Stimulated activated CD8-positive, alpha-beta memory T cell treated with anti-CD3 and anti-CD28 coated beads, Interleukin-12 subunit alpha, Interleukin-12 subunit beta, amount 100 ng/mL, for 24 hours (primary cell): ENCODE results near the gene PTMS.

Experiments used
- DNase-seq: peaks from one replicate; pipeline ENCODE4 v3.0.0-alpha.2; 2020; ENCODE audit errors: extremely low read depth

Gene PTMS

DNA sequence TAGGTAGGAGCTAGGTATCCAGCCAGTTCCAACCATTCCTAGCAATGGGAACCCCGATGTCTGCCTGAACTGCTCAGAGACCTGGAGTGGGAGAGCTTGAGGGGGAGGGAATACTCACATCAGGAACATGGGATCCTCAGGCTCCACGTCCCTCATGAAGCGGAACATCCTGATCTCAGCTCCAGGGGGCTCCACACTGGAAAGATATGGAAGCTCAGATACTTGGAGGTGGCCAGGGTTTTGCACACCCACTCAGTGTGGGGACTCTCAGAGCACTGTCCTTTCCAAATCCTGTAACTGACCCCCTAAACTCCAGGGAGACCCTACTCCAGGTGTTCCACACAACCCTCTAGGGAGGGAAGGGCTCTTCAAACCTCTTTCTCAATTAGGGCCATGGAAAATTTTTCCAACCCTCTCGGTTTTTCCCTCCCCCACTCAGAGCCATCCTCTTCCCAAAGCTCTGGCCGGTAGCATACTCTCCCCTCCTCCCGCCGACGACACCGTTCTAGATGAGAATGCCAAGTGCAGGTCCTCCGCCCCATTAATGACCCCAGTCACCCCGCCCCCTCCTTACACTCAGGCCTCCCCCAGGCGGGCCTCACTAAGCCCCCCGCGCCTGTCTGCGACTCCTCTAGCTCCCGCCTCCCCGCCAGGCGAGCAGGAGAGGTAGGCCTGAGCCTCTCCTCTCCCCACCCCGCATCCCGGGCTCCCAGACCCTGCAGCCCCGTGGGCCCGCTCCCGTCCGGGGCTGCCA is 13.8 kb upstream of the PTMS start:
- no peak for DNase-seq

DNA sequence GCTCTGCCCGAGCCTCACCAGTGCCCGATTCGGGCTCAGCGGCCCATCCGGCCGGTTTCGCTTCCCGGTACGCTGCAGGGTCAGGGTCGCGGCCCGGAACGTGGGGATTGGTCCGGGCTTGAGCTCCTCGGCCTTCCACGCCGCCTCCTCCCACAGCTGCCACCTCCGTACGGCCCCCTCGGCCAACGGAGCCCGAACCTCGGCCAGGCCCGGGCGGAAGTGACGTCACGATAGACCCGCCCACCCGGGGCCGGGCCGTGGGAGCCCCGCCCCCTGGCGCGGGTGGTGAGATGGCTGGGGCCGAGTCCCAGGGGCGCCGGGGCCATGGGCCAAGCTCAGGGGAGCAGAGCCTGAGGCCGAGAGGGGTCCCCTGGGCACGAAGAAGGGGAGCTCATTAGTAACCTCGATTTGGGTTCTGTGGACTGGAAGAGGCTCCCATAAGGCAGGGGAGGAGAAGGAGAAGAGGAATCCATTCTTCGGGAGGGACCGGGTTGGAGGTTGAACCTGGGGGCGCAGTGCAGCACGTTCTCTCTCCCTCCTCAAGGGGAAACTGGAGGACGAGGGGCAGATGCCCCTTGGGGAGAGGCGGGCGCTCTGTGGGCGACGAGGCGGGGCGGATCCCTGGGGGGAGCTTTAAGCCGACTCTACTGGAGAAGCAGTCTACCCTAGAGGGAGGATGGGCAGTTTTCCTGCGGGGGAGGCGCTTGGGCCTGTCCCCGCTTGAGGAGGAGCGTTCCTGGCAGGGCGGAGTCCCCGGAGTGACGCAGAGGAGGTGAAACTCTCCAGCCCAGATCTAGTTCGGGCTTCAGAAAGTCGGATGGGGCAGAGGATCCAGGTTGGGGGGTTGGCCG is 13.0 kb upstream of the PTMS start, which contains the start of gene MLF2:
Gene MLF2, minus strand, starts transcription at position 221 of the 851 bp plus-strand sequence. CDS start 807 bp downstream, outside the sequence.
- DNase-seq = peak; percentile 94

DNA sequence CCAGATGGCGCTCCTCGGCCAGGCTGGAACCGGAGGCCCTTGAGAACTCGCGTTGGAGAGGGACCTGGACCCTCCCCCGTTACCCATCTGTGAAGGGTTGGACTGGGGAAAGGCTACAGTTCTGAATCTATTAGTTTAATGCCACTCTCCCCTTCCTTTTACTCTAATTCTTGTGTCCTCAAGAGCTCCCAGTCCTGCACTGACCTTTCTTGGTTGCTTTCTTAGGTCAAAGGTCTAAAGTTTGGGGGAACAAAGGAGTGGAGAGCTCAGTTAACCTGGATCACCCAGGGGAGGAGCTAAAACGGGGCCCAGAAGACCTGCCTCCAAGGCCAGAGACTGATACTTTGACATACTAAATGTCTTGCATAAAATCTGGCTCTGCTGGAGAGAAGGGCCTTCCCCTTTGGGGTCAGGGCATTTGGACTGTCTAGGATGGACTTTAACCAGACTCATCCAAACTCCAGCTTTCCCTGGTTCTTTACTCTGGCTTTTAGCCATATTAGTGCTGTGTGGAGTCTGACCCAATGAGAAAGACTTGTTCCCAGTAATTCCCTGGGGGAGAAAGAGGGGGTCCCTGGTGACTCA is 12.3 kb upstream of the PTMS start:
- no peak for DNase-seq

DNA sequence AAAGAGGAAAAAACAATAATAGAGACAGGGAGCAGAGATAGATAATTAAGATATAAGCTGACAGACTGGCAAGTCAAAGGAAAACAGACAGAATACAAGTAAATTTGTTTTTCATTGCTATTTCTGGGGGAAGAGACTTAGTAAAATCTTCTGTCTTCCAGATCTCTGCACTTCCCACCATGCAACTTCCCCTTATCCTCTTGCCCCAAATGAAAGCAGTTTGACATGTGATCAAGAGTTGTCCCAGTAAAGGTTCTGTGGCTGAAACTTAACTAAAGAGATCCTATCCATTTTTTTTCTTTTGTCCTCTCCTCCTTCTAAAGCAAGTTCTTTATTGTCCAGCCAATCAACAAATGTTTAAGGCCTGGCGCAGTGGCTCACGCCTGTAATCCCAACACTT is 11.8 kb upstream of the PTMS start:
- DNase-seq = no peak

DNA sequence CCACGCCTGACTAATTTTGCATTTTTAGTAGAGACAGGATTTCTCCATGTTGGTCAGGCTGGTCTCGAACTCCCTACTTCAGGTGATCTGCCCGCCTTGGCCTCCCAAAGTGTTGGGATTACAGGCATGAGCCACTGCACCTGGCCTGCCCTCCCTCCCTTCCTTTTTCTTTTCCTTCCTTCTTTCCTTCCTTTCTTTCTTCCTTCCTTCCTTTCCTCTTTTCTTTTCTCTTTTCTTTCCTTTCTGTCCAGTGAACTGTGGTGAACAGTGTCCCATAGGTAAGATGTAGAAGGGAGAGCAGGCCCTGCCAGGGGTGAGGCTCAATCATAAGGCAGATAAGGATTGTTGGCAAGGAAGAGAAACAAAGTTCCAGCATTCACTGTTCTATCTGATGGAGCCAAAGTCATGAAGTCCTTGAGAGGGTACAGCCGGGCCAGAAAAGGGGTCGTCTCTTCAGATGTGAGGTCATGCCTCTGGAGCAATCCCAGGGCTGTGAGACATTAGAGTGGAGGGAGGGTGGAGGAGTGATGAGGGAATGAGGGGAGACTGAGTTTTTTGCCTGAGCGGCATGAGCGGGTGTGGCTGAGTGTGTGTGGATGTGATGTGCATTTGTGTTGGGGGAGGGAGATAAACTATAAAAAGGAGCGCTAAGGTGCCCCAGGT is 9.0 kb upstream of the PTMS start:
- no peak for DNase-seq

DNA sequence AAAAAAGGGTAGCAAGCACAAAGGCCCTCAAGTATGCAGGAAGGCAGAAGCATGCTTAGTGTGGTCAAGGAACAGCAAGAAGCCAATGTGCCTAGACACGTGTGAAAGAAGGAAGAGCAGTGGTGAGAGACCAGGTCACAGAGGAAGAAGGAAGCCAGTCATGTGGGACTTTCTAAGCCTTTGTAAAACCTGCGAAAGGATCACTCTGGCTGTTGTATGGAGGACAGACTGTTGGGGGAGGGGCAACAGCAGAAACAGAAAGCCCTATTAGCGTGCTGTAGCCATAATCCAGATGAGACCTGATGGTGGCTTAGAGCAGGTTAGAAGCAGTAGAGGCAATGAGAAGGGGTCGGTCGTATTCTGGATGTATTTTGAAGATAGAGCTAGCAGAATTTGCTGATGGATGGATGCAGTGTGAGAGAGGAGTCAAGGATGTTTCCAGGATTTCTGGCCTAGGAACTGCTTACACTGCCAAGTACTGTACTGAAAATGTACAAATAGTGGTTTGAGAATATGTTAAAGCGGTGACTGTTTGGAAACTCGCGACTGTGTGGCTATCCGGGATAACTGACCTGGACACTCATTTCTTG is 7.6 kb upstream of the PTMS start:
- no peak for DNase-seq

DNA sequence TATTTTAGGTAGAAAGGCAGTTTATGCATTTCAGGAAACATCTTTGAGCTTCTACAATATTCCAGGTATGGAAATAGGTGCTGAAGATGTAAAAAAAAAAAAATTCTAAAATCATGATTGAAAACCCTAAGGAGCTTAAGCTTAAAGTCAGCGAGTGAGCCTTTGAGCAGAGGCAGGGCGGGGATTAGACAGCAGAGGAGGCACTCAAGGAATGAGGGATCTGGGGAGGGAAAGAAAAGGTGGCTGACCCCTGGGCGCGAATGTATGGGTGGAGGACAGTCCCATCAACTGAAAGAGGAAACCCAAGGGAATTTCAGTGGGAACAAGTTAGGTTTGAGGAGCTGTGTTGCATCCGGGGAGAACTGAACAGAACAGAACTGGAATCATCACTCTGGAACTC is 6.4 kb upstream of the PTMS start:
- DNase-seq = no peak

DNA sequence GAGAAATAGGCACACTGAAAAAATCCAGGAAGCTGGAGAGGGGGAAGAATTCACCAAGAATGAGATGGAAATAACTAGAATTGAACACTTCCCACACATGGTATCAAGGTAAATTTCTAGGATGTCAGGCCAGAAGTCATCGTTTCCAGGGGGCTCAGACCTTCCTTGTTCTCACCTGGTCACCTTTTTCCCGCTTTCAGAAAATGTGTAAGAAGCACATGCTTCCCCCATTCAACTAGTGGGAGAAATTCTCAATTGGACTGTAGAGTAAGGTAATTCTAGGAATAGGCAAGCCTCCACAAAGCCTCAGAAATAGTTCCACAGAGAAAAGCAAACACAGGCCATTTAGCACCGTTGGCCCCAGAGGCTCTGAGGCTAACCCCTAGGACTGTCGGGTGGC is 2.8 kb upstream of the PTMS start:
- DNase-seq = no peak

DNA sequence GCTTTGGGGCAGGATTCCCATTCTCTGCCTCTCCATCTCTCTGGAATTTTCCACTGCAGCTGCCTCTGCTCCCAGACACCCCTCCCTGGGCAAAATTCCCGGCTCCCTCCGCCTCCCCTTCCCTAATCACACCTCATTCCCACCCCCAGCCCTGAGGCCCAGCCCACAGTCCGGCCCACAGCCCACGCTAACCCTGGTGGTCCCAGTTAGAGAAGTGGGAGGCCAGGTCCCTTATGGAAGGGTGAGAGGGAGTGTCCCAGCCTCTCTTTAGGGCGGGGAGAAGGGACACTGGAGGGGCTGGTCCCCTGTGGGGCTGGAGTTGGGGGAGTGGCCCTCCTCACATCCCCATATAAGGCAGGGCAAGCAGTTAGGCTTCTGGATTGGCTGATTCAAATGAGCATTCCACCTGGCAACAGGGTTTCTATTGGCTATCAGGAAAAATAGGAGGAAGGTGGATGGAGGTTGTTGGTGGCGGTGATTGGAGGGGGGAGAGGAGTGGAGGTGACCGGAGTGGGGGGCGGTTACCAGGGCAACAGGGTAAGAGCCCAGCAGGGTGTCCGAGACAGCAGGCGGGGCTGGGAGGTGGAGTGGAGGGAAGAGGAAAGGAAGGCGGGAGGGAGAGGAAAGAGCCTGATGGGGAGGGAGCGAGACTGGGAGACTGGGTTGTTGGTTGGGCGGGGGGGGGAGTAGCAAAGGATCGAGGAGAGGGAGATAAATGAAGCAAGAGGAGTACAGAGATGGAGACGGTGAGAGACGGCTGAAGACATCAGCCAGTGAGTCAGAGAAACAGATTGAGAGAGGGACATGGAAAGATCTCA is 1.9 kb upstream of the PTMS start:
- DNase-seq = no peak

DNA sequence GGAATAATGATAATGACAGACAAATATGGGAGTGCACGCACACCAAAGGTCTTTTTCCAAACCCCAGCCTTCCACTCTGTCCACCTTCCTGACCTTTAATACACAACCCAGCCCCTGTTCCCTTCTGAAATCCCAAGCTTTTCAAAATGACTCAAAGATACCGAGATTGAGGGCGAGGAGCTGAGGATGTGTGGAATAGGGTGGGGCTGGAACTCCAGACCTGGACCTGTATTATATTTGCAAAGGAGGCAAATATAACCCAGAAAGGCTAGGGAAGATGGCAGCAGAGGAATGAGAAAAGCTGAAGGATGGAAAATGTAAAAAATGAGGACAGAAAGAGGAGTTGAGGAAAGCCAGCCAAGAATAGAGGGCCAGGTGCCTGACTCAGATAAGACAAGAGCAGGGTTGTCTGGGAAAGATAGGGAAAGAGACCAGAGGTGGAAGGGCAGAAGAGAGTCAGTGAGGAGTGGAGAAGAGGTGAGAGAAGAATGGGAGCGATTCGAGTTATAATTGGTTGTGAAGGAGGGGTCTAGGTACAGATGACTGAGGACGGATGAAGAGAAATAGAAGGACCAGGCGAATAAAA is 1.0 kb upstream of the PTMS start:
- no peak for DNase-seq

DNA sequence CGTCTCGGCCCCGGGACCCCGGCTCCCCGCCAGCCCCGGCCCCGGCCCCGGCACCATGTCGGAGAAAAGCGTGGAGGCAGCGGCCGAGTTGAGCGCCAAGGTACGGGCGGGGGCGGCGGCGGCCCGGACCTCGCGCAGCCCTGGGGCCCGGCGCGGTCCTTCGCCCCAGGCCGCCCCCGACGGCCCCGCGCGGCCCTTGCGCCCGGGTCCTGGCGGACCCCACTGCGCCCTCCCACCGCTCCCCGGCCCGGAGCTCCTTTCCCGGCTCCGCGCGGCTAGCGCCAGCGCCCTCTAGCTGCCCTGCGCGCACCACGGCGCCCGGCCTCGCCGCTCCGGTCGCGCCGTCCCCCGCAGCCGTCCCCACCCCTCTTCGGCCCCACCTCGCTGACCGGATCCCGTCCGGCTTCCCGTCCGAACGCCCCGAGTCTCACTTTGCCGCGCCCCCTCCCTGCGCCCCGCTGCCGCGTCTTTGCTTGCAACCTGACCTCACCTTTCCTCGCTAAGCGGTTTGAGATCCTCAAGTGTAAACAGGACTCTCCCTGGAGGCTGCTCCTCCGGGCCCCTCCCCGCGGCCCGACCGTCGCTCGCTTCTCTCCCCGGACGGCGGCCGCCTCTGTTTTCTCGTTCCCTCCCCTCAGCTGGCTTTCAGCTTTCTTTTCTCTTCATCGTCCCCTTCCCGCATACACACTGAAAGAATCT is 637 bp downstream of the PTMS start:
- DNase-seq = no peak

DNA sequence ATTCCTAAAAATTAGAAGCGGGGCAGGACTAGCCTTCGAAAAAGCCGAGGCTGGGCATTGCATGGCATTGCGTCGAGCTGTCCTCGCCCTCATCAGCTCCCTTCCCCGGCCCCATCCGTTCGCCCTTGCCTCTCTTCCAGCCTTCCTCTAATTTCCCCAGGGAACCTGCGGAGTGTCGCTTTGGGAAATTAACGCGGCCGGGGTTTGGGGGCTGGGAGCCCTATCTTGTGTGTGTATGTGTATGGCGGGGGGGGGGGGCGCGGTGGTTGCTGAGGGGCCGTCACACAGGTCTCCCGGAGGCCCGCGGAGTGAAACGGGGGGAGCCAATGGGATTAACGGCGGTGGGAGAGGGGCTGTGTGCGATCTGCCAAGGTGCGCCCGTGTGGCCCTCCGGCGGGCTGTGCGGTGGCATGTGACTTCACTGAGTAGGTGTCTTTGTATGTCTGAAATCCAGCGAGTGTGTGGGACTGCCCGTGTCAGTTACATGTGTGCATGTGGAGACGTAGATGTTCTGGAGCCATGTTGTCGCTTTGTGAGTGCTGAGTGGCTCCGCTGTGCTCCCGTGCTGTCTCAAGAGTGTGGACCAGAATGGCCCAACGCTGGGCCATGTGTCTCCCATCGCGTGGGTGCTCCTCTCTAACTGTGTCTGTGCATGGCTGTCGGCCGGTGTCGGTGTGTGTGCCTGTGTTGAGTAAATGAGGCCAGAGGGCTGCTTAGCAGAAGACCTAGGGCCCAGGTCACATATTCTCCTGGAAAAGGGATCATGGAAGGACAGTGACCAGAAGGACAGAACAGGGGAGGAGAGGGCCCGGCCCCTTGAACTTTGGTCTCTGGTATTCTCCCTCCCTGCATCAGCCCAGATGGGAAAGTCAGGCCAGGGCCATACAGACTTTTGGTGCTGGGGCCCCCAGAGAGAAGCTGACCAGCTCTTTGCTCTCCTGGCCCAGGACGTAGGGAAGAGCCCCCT is 1.5 kb downstream of the PTMS start:
- no peak for DNase-seq

DNA sequence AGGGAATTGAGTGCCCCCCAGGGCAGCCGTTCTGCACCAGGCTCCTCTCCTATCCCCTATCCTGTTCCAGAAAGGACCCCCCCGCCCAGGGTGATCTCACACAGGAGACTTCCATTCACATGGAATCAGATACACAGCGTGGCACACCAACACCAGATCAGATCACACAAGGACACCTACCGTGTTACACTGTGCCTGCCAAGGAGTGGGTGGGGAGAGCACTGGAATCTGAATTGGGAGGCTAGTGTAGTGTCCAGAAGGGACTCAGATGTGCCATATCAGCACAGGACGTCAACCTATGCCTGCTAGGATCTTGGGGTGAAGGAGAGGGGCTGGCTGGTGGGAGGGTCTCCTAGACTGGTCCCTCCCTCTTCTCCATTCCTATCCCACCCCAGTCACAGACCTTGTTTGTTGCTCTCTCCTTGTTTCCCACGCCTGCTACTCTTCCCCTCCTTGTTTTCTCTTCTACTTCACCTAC is 2.3 kb downstream of the PTMS start:
- no peak for DNase-seq

DNA sequence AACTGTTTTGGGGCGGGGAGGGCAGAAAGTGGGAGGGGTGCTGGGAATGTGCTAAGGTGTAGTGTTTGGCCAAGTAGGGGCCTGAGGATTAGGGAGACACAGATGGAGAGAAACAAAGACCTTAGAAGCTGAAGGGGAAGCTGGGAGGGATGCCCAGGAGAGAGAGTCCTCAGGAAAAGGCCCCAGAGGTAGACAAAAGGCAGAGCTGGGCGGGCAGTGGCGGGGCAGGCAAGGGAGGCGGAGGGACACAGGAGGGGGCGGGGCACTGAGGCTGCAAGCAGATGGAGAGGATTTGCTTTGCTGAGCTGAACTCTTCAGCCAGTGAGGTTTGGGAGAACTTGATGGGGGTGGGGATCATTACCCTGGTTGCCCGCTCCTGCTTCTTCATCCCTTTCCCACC is 2.8 kb downstream of the PTMS start:
- DNase-seq = no peak

DNA sequence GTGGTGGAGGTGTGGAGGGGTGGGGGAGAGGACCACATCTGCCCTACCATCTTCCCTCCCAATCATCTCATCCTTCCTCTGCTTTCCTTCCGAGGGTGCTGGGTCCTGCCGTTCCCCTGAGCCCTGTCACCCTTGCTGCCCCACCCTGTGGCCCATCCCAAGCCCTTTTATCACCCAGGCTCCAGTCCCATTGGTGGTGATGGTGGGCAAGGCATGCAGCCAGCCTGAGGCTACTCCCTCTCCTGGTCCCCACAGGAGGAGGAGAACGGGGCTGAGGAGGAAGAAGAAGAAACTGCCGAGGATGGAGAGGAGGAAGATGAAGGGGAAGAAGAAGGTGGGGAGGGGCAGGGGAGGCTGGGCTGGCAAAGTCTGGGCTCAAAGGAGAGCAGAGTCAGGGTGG is 3.5 kb downstream of the PTMS start:
- no peak for DNase-seq

DNA sequence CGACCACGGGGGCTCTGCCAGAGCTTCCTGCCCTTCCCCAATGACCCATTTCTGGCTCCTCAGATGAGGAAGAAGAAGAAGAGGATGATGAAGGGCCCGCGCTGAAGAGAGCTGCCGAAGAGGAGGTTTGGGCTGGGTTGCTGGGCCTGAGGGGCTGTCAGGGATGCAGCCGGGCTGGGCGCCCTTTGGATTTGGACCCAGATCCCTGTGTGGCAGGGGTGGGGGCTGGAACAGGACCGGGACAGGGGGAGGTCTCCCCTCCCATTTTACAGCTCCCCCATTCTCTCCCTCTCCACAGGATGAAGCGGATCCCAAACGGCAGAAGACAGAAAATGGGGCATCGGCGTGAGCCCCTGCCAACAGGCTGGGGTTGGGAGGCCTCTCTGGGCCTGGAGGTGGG is 3.9 kb downstream of the PTMS start:
- DNase-seq = no peak

DNA sequence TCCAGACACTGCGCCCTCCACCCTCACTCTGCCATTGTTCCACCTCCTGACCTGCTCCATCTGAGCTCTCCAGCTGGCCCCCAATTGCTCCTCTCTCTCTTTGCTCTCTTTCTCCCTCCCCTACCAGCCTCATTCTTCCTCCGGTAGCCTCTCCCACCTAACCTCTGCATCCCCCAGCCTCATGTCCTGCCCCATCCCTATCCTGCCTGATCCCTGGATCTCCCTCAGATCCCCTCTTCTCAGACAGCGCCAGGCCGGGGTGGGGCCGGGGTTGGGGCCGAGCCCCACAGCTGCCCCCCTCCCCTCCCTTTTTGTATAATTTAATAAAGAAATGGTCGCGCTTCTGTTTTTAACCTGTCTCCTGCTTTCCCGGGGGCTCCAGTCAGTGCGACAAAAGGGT is 4.4 kb downstream of the PTMS start:
- no peak for DNase-seq

DNA sequence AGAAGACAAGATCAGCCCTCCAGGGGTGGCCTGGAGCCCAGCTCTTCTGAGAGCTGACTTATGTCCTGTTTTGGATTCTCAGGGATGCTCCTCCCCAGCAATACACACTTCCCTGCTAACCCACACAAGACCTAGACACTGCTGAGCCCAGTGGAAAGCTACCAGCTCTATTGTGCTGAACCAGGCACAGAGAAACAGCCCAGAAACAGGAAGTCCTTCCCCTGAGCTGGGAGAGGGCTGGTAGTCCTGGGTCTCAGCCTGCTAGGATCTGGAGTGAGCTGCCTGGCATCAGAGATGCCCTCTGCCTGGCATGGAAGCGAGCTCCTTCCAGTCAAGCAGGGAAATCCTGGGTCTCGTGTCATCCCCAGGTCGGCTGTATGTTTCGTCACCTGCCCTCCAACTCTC is 4.9 kb downstream of the PTMS start:
- no peak for DNase-seq
